Osteocyte (in vitro differentiated cells): ENCODE data around the gene HMGA1. TPM values are rescaled to one million over a fixed set of nuclear protein-coding genes. Genes with fewer than 3 reads are reported as not detected.

Experiments
- DNase-seq: peaks from one replicate; pipeline ENCODE4 v3.0.0; 2021; ENCODE audit warnings: mixed read lengths; ENCODE audit not compliant: unreplicated experiment; ENCODE audit errors: extremely low spot score
- H3K27ac Mint-ChIP-seq: one replicate; pipeline ENCODE4 v1.8.0; 2021; ENCODE audit warnings: mild to moderate bottlenecking, mixed read lengths; ENCODE audit not compliant: unreplicated experiment
- H3K27me3 Mint-ChIP-seq: one replicate; pipeline ENCODE4 v1.8.0; 2021; ENCODE audit warnings: mixed read lengths; ENCODE audit not compliant: unreplicated experiment
- H3K36me3 Mint-ChIP-seq: one replicate; pipeline ENCODE4 v1.8.0; 2021; ENCODE audit warnings: mixed read lengths; ENCODE audit not compliant: unreplicated experiment
- H3K4me1 Mint-ChIP-seq: one replicate; pipeline ENCODE4 v1.8.0; 2021; ENCODE audit warnings: mixed read lengths; ENCODE audit not compliant: unreplicated experiment
- H3K4me3 Mint-ChIP-seq: one replicate; pipeline ENCODE4 v1.8.0; 2021; ENCODE audit warnings: mild to moderate bottlenecking, moderate library complexity, mixed read lengths; ENCODE audit not compliant: unreplicated experiment
- H3K9me3 Mint-ChIP-seq: one replicate; pipeline ENCODE4 v1.8.0; 2021; ENCODE audit warnings: mixed read lengths; ENCODE audit not compliant: unreplicated experiment
- total RNA-seq: library from RNA; stranded (reverse); gene quantifications from 2 replicates; pipeline ENCODE4 v1.2.1, GENCODE V29; 2021
- TF ChIP-seq, protein P1 (sequence below): fragments of 200-600 bp; sonication (generic); IDR thresholded peaks from 2 replicates; pipeline ENCODE4 v1.5.0; 2021; ENCODE audit warnings: antibody characterized with exemption, mild to moderate bottlenecking, moderate library complexity

HMGA1 gene
- total RNA-seq, 1 donor from 2014 or later = 89.0 TPM

DNA sequence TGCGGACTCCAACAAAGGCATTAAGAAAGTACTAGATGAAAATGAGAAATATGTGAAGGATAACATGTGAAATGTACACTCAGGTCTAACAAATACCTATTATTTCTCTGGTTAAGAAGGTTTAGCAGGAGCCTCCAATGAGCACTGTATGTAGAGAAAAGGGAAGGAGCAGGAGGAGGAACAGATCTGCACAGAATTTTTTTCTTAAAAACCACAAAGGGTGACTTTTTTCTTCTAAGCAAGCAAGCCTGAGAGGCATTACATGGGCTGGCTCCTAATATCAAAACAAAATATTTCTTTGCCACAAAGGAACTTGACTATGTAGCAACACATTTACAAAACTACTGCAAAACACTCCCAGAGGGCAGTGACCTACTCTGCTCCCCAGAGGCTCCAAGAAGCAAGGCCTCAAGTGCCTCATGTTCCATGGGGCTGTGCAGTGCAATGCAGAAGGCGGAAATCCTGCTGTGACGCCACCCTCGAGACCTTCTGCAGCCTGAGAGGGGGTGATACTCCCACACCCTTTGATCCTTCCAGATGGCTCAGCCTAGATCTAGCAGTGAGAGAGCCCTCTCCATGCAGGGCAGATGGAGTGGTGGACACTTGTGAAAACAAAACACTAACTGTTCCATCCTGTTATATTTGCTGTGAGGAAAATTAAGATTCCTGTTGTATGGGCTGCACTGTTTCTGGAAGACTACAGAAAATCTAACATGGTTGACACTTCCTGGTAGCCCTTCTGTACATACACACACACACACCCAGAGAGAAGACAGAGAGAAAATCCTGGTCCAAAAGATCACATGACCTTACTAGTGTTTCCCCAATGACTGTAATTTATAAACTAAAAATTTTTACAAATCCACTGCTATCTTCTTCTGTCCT lies 48.1 kb downstream of the HMGA1 start:
- H3K27ac Mint-ChIP-seq = peak overlapping the region; percentile 87
- H3K27me3 Mint-ChIP-seq = no peaks in the 10 kb centered on the region
- H3K4me3 Mint-ChIP-seq = peak overlapping the region; percentile 19
- peaks cover 52% of the 10 kb centered on the region for H3K4me1 Mint-ChIP-seq
- TF ChIP-seq, protein P1, sequence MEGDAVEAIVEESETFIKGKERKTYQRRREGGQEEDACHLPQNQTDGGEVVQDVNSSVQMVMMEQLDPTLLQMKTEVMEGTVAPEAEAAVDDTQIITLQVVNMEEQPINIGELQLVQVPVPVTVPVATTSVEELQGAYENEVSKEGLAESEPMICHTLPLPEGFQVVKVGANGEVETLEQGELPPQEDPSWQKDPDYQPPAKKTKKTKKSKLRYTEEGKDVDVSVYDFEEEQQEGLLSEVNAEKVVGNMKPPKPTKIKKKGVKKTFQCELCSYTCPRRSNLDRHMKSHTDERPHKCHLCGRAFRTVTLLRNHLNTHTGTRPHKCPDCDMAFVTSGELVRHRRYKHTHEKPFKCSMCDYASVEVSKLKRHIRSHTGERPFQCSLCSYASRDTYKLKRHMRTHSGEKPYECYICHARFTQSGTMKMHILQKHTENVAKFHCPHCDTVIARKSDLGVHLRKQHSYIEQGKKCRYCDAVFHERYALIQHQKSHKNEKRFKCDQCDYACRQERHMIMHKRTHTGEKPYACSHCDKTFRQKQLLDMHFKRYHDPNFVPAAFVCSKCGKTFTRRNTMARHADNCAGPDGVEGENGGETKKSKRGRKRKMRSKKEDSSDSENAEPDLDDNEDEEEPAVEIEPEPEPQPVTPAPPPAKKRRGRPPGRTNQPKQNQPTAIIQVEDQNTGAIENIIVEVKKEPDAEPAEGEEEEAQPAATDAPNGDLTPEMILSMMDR = no peak
- peaks cover 18% of the 10 kb centered on the region for H3K36me3 Mint-ChIP-seq
- H3K9me3 Mint-ChIP-seq = no peaks in the 10 kb centered on the region
- DNase-seq = peak; percentile 90

DNA sequence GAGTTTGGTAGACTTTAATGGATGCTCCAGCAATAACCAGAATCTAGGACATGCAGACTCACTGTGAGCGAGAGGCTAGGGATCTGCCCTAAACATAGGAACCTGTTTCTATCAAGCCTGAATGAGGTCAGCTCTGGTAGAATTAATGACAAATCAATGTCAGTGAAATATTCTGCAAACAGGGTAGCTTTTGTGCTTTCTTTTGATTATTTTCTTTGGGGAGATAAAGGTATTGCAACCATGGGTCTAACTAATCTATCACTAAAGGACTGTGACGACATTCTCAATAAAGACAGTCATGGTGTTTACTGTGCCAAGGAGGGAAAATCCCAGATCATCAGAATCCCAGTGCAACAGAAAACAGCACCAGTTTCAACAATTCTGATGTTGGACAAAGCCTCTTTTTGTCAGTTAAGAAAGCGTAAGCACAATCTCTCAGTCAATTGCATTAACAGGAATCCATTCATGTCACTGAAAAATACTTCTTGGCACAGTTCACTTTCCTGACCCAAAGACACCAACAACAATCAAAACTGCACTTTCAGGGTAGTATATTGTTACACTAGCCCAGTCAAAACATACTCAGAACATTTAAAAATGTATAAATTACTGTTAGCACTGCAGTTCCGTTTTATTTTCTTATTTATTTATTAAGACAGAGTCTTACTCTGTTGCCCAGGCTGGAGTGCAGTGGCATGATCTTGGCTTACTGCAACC lies 48.9 kb downstream of the HMGA1 start:
- Mint-ChIP-seq H3K9me3 (no peaks in the 10 kb centered on the region), H3K27ac (peak overlapping the region; percentile 87), H3K4me3 (no peak overlapping the region), H3K36me3 (peaks cover 13% of the 10 kb centered on the region), H3K4me1 (peaks cover 52% of the 10 kb centered on the region), H3K27me3 (no peaks in the 10 kb centered on the region)
- TF ChIP-seq, protein P1 = no peak
- DNase-seq = no peak

DNA sequence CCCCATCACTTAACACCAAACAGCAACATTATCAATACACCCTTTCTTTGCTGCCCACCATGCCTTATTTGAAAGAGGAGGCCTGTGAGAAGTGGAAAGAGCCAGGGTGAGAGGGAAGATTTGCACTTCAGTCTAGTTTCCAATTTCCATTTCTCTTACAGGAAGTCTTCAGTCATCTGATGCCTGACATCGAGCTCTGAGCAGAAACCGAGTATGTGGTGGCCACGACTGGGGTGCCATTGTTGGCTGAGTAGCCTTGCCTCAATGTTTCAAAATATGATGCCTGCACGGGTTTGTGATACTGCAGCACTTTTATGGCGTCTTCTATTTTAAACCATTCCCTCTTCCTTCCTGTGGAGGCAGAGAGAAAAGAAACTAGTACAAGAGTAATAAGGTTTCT lies 51.9 kb downstream of the HMGA1 start:
- Mint-ChIP-seq H3K4me3 (no peak overlapping the region), H3K27me3 (no peaks in the 10 kb centered on the region), H3K9me3 (no peaks in the 10 kb centered on the region), H3K36me3 (peaks cover 19% of the 10 kb centered on the region), H3K27ac (no peak overlapping the region), H3K4me1 (peaks cover 41% of the 10 kb centered on the region)
- no peak for DNase-seq
- TF ChIP-seq, protein P1 = no peak

DNA sequence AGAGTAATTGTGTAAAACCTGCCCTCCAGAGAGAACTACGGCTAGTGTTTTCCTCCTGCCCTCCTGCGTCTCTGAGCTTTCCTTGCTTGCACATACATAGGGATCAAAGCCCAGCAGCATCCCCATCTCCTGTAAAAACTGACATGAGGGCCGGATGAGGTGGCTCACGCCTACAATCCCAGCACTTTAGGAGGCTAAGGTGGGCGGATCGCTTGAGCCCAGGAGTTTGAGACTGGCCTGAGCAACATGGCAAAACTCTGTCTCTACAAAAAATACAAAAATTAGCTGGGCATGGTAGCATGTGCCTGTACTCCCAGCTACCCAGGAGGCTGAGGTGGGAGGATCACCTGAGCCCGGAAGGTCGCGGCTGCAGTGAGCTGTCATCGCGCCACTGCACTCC lies 52.5 kb downstream of the HMGA1 start:
- no peak for DNase-seq
- H3K27ac Mint-ChIP-seq = no peak overlapping the region
- no peaks in the 10 kb centered on the region for H3K27me3 Mint-ChIP-seq
- TF ChIP-seq, protein P1 = no peak
- H3K9me3 Mint-ChIP-seq = no peaks in the 10 kb centered on the region
- H3K4me3 Mint-ChIP-seq = no peak overlapping the region
- peaks cover 36% of the 10 kb centered on the region for H3K4me1 Mint-ChIP-seq
- H3K36me3 Mint-ChIP-seq = peaks cover 19% of the 10 kb centered on the region

DNA sequence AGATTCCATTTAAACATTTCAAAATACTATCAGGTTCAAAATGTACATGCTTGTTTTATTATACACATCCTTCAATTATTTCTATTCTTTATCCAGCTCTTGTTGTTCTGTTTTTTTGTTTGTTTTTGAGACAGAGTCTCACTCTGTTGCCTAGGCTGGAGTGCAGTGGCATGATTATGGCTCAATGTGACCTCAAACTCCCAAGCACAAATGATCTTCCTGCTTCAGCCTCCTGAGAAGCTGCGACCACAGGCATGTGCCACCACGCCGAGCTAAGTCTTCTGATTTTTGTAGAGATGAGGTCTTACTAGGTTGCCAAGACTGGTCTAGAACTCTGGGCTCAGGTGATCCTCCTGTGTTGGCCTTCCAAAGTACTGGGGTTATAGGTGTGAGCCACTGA lies 56.3 kb downstream of the HMGA1 start:
- DNase-seq = no peak
- no peak overlapping the region for H3K27ac Mint-ChIP-seq
- H3K4me1 Mint-ChIP-seq = peaks cover 10% of the 10 kb centered on the region
- no peaks in the 10 kb centered on the region for H3K9me3 Mint-ChIP-seq
- no peaks in the 10 kb centered on the region for H3K27me3 Mint-ChIP-seq
- TF ChIP-seq, protein P1 = no peak
- peaks cover 21% of the 10 kb centered on the region for H3K36me3 Mint-ChIP-seq
- no peak overlapping the region for H3K4me3 Mint-ChIP-seq
